Lower leg skin (tissue), 3 donors: ENCODE measurements around the gene ATP6V0D1.

Experiments used
- CTCF ChIP-seq, 3 donors: fragments of 450-650 bp; IDR thresholded peaks; one replicate each; pipeline ENCODE4 v1.5.1; 2016; ENCODE audit warnings: antibody characterized with exemption in 3 of 3, mild to moderate bottlenecking in 3 of 3, moderate library complexity in 2 of 3
- POLR2A ChIP-seq, 2 donors: fragments of 450-650 bp; IDR thresholded peaks; one replicate each; pipeline ENCODE4 v1.6.1; 2016 to 2017; ENCODE audit warnings: antibody characterized with exemption in 2 of 2, mild to moderate bottlenecking in 1 of 2, moderate library complexity in 1 of 2

GRCh38 chr16:67435758-67436164 is 45.2 kb downstream of the ATP6V0D1 start:
- no peak for TF ChIP-seq CTCF (IDR thresholded peaks at IDR 0.05)
- no peak for TF ChIP-seq POLR2A (IDR thresholded peaks at IDR 0.05)
